ENCODE measurements around the gene NIPSNAP2.

NIPSNAP2 gene

GRCh38 chr7:56028942-56029630, 64.7 kb downstream of the NIPSNAP2 start:
- TF ChIP-seq CREB1 (IDR thresholded peaks at IDR 0.05; ENCODE audit: low read depth): no peak
- no peak for TF ChIP-seq EP300 (IDR thresholded peaks at IDR 0.05; ENCODE audit: borderline replicate concordance)
- no peak for TF ChIP-seq RAD21 (IDR thresholded peaks at IDR 0.05; ENCODE audit: low read depth)
- TF ChIP-seq, protein P1, sequence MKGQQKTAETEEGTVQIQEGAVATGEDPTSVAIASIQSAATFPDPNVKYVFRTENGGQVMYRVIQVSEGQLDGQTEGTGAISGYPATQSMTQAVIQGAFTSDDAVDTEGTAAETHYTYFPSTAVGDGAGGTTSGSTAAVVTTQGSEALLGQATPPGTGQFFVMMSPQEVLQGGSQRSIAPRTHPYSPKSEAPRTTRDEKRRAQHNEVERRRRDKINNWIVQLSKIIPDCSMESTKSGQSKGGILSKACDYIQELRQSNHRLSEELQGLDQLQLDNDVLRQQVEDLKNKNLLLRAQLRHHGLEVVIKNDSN (IDR thresholded peaks at IDR 0.05): no peak
- TF ChIP-seq, protein P2, sequence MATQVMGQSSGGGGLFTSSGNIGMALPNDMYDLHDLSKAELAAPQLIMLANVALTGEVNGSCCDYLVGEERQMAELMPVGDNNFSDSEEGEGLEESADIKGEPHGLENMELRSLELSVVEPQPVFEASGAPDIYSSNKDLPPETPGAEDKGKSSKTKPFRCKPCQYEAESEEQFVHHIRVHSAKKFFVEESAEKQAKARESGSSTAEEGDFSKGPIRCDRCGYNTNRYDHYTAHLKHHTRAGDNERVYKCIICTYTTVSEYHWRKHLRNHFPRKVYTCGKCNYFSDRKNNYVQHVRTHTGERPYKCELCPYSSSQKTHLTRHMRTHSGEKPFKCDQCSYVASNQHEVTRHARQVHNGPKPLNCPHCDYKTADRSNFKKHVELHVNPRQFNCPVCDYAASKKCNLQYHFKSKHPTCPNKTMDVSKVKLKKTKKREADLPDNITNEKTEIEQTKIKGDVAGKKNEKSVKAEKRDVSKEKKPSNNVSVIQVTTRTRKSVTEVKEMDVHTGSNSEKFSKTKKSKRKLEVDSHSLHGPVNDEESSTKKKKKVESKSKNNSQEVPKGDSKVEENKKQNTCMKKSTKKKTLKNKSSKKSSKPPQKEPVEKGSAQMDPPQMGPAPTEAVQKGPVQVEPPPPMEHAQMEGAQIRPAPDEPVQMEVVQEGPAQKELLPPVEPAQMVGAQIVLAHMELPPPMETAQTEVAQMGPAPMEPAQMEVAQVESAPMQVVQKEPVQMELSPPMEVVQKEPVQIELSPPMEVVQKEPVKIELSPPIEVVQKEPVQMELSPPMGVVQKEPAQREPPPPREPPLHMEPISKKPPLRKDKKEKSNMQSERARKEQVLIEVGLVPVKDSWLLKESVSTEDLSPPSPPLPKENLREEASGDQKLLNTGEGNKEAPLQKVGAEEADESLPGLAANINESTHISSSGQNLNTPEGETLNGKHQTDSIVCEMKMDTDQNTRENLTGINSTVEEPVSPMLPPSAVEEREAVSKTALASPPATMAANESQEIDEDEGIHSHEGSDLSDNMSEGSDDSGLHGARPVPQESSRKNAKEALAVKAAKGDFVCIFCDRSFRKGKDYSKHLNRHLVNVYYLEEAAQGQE (IDR thresholded peaks at IDR 0.05; ENCODE audit: low read depth): no peak
- TF ChIP-seq CEBPB (IDR thresholded peaks at IDR 0.05): no peak
- no peak for TF ChIP-seq MAX (IDR thresholded peaks at IDR 0.05)
- no peak for TF ChIP-seq NFIC (IDR thresholded peaks at IDR 0.05)
- no peak for TF ChIP-seq TEAD4 (IDR thresholded peaks at IDR 0.05)
- no peak for TF ChIP-seq FOXM1 (IDR thresholded peaks at IDR 0.05; ENCODE audit: borderline replicate concordance, low read depth)
- TF ChIP-seq TCF12 (IDR thresholded peaks at IDR 0.05; ENCODE audit: low read depth): no peak
- TF ChIP-seq TAF1 (IDR thresholded peaks at IDR 0.05; ENCODE audit: low read depth): no peak
- TF ChIP-seq YY1 (IDR thresholded peaks at IDR 0.05; ENCODE audit: low read depth): no peak
- no peak for TF ChIP-seq ZBTB7A (IDR thresholded peaks at IDR 0.05; ENCODE audit: low read depth)
- TF ChIP-seq EGR1 (IDR thresholded peaks at IDR 0.05): no peak

DNA sequence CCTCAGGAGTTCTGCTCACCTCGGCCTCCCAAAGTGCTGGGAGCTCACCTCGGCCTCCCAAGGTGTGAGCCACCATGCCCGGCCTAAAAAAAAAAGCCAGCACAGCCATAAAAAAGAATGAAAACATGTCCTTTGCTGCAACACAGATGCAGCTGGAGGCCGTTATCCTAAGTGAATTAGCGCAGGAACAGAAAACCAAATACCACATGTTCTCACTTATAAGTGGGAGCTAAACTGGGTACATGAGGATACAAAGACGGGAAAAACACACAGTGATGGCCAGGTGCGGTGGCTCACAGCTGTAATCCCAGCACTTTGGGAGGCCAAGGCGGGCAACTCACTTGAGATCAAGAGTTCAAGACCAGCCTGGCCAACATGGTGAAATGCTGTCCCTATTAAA, 66.0 kb downstream of the NIPSNAP2 start:
- TF ChIP-seq MAX (IDR thresholded peaks at IDR 0.05) (no peak), TAF1 (IDR thresholded peaks at IDR 0.05; ENCODE audit: low read depth) (no peak), EP300 (IDR thresholded peaks at IDR 0.05; ENCODE audit: borderline replicate concordance) (no peak), FOXM1 (IDR thresholded peaks at IDR 0.05; ENCODE audit: borderline replicate concordance, low read depth) (no peak), CREB1 (IDR thresholded peaks at IDR 0.05; ENCODE audit: low read depth) (no peak), RAD21 (IDR thresholded peaks at IDR 0.05; ENCODE audit: low read depth) (no peak), TEAD4 (IDR thresholded peaks at IDR 0.05) (no peak), CEBPB (IDR thresholded peaks at IDR 0.05) (no peak), NFIC (IDR thresholded peaks at IDR 0.05) (no peak), ZBTB7A (IDR thresholded peaks at IDR 0.05; ENCODE audit: low read depth) (no peak), EGR1 (IDR thresholded peaks at IDR 0.05) (no peak), YY1 (IDR thresholded peaks at IDR 0.05; ENCODE audit: low read depth) (no peak), TCF12 (IDR thresholded peaks at IDR 0.05; ENCODE audit: low read depth) (no peak)
- TF ChIP-seq, protein P1 (IDR thresholded peaks at IDR 0.05): no peak
- TF ChIP-seq, protein P2 (IDR thresholded peaks at IDR 0.05; ENCODE audit: low read depth): no peak

- TF ChIP-seq, protein P1 (IDR thresholded peaks at IDR 0.05): no peak
- TF ChIP-seq TAF1 (IDR thresholded peaks at IDR 0.05; ENCODE audit: low read depth): peak; percentile 54; the same call in 1 of the 2 replicates
- peak; percentile 90 for TF ChIP-seq ZBTB7A (IDR thresholded peaks at IDR 0.05; ENCODE audit: low read depth)
- no peak for TF ChIP-seq CREB1 (IDR thresholded peaks at IDR 0.05; ENCODE audit: low read depth)
- TF ChIP-seq YY1 (IDR thresholded peaks at IDR 0.05; ENCODE audit: low read depth): 0 out of 2 replicates have a peak, but pooled peaks have one; percentile 18
- TF ChIP-seq RAD21 (IDR thresholded peaks at IDR 0.05; ENCODE audit: low read depth): no peak
- no peak for TF ChIP-seq FOXM1 (IDR thresholded peaks at IDR 0.05; ENCODE audit: borderline replicate concordance, low read depth)
- peak; percentile 49; the same call in 1 of the 2 replicates for TF ChIP-seq MAX (IDR thresholded peaks at IDR 0.05)
- 0 out of 2 replicates have a peak, but pooled peaks have one; percentile 38 for TF ChIP-seq EP300 (IDR thresholded peaks at IDR 0.05; ENCODE audit: borderline replicate concordance)
- peak; percentile 95 for TF ChIP-seq CEBPB (IDR thresholded peaks at IDR 0.05)
- TF ChIP-seq TCF12 (IDR thresholded peaks at IDR 0.05; ENCODE audit: low read depth): peak; percentile 55; the same call in 1 of the 2 replicates
Observed at GRCh38 chr7:56033671-56034432, 69.5 kb downstream of the NIPSNAP2 start.

GRCh38 chr7:56040730-56041129, 76.3 kb downstream of the NIPSNAP2 start:
- TF ChIP-seq EGR1 (IDR thresholded peaks at IDR 0.05) (no peak), YY1 (IDR thresholded peaks at IDR 0.05; ENCODE audit: low read depth) (no peak), MAX (IDR thresholded peaks at IDR 0.05) (no peak), CEBPB (IDR thresholded peaks at IDR 0.05) (no peak), TAF1 (IDR thresholded peaks at IDR 0.05; ENCODE audit: low read depth) (no peak), FOXM1 (IDR thresholded peaks at IDR 0.05; ENCODE audit: borderline replicate concordance, low read depth) (no peak), TCF12 (IDR thresholded peaks at IDR 0.05; ENCODE audit: low read depth) (no peak), TEAD4 (IDR thresholded peaks at IDR 0.05) (no peak), CREB1 (IDR thresholded peaks at IDR 0.05; ENCODE audit: low read depth) (no peak), EP300 (IDR thresholded peaks at IDR 0.05; ENCODE audit: borderline replicate concordance) (no peak)
- TF ChIP-seq, protein P1 (IDR thresholded peaks at IDR 0.05): no peak
- TF ChIP-seq, protein P2 (IDR thresholded peaks at IDR 0.05; ENCODE audit: low read depth): no peak
